A549 treated with dexamethasone at 1 μM for 4 hours (cell line): Measurements from ENCODE around the gene TP53I13. TPM values are rescaled to one million over a fixed set of nuclear protein-coding genes. Genes with fewer than 3 reads are reported as not detected.

ENCODE experiments used
- total RNA-seq: library from RNA; stranded (reverse); fragments of 200-300 nt; extraction: Qiagen RNA extraction; gene quantifications from 5 replicates; pipeline ENCODE4 v1.2.3, GENCODE V29; 2022

The TP53I13 gene
- 60.0 to 96.0 TPM (median 84.9 TPM) in 5 replicates for total RNA-seq

GRCh38 chr17:29568331-29569244, at the start of gene TP53I13:
Gene TP53I13 (plus strand): TSS chr17:29568701. CDS start chr17:29568759, 58 bp downstream.

GRCh38 chr17:29566473-29567303, 1.8 kb upstream of the TP53I13 start, which contains the start of gene ABHD15:
Gene ABHD15 (minus strand): TSS chr17:29567037. CDS start chr17:29566966, 71 bp downstream.

DNA sequence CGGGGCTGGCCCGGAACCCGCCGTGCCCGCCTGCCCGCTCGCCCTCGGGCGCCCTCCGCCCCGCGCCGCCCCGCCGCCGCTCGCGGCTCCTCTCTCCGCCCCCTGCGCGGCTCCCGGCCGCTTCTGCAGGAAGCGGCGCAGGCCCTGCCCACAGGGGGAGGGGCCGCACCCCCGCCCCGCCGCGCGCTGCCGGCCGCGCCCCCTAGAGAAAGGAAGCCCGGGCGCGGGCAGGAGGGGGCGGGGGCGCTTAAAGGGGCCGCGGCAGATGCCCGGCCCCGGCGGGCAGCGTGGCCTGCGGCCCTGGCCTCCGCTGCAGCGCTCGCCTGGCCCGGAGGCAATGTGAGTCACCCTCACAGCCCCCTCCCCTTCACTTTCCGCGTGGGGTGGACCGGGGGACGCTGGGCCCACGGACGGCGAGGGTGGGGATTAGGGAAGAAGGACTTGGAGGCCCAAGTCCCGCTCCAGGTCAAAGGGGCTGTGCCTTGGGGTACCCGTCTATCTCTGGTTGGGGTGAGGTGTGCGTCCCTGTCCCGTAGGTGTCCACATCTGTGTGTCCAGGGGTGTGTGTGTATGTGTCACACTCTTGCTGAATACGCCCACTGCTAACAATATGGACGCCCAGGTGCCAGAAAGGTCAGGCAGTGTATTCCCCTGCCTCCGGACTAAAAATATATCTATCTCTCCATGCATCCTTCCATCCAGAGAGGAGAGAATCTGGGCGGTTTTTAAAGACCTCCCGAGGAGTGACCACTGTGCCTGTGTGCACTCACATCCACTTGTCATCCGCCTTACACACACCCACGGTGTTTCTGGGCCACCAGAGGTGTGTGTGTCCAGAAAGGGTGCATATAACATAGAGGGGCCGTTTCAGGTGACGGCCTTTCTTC, 21.3 kb downstream of the TP53I13 start, which contains the start of gene GIT1:
GIT1 (minus strand) TSS at position 125 of the 887 bp plus-strand sequence. CDS start 270 bp downstream, outside the sequence.

DNA sequence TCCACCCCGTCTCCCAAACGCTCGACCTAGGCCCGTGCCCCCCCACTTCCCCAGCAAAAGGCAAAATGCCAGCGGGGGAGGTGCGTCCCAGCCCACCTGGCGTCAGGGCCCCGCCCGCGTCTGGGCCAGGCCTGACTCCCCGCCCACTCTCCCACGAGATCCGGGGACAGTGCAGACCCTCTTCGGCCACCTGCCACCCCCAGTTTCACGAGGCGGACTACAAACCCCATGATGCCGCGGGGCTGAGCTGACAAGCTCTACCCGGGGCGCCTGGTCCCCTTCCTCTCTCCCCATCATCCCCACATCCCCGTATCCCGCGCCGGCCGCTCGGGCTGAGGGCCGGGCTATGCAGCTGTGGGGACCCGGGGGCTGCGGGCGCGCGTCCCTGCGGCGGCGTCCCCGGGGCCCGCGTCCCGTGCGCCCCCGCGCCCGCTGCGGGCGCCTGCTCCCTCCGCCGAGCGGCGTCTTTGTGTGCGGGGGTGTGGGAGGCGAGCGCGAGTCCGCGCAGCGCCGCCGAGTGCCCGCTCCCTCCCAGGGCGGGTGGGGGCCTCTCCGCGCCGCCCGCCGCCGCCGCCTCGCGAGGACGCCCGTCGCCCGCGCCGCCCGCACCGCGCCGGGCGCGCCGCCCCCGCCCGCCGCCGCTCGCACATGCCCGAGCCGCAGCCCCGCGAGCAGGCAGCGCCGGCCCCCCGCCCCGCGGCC, 24.5 kb downstream of the TP53I13 start, which contains the start of gene ANKRD13B:
ANKRD13B (plus strand) TSS at position 283 of the 702 bp plus-strand sequence. CDS start 490 bp downstream, outside the sequence.

Other genes with a start within 250 kb of the TP53I13 start
- 17.1 to 32.5 TPM (median 28.3 TPM) in 5 replicates for gene TAOK1, start 178.3 kb upstream of the TP53I13 start, total RNA-seq
- gene ABHD15, start 1.7 kb upstream of the TP53I13 start, total RNA-seq = 20.6 to 27.0 TPM (median 25.5 TPM) in 5 replicates
- gene GIT1, start 20.9 kb downstream of the TP53I13 start, total RNA-seq = 59.5 to 87.9 TPM (median 86.8 TPM) in 5 replicates
- 14.7 to 30.0 TPM (median 27.5 TPM) in 5 replicates for gene ANKRD13B, start 24.4 kb downstream of the TP53I13 start, total RNA-seq
- 3.5 to 5.8 TPM (median 4.3 TPM) in 5 replicates for gene CORO6, start 54.2 kb downstream of the TP53I13 start, total RNA-seq